IMR-90 (cell line): Measurements from ENCODE around the gene GPR152. TPM values are rescaled to one million over a fixed set of nuclear protein-coding genes. Genes with fewer than 3 reads are reported as not detected.

Experiments used
- ATAC-seq: fragments of 200-7000 bp; cut with Tn5 transposase; 2 replicates; pipeline ENCODE4 v1.9.1; 2020; ENCODE audit warnings: low read depth, mild to moderate bottlenecking, moderate library complexity
- BruUV-seq: library from RNA; stranded (reverse); fragments of 400-500 nt; replicated peaks from 2 replicates; lab custom pipeline; 2021; lab: Mats Ljungman, UMichigan
- CTCF ChIA-PET: fragments of 300-600 bp; formaldehyde crosslinking; extraction: SDS; loops from one replicate; lab custom pipeline; 2021; ENCODE audit warnings: antibody characterized with exemption; lab: Yijun Ruan, JAX
- POLR2A ChIA-PET: fragments of 300-600 bp; sonication (Branson Sonifier 250); formaldehyde crosslinking; loops from one replicate; lab custom pipeline; 2022; ENCODE audit warnings: antibody characterized with exemption; ENCODE audit not compliant: unreplicated experiment; lab: Charles Lee
- DNase-seq: peaks from one replicate; pipeline ENCODE4 v3.0.0; 2013
- H2AFZ ChIP-seq: replicated peaks from 2 replicates; pipeline ENCODE3; 2013; ENCODE audit warnings: low read length, mild to moderate bottlenecking; ENCODE audit not compliant: poor library complexity
- H2AK5ac ChIP-seq: 2 replicates; pipeline ENCODE4 v1.6.1; 2013; ENCODE audit warnings: low read depth, low read length, inconsistent platforms
- H2AK9ac ChIP-seq: replicated peaks from 2 replicates; pipeline ENCODE3; 2013; ENCODE audit warnings: mild to moderate bottlenecking, low read depth, low read length, moderate library complexity; ENCODE audit not compliant: poor library complexity
- H2BK120ac ChIP-seq: 2 replicates; pipeline ENCODE4 v1.6.1; 2013; ENCODE audit warnings: low read depth, low read length, inconsistent platforms
- H2BK15ac ChIP-seq: 3 replicates; pipeline ENCODE4 v1.6.1; 2013; ENCODE audit warnings: low read depth, low read length, inconsistent platforms
- H2BK20ac ChIP-seq: 2 replicates; pipeline ENCODE4 v1.6.1; 2013; ENCODE audit warnings: low read depth, mild to moderate bottlenecking, inconsistent platforms, low read length, moderate library complexity
- H2BK5ac ChIP-seq: 2 replicates; pipeline ENCODE4 v1.6.1; 2013; ENCODE audit warnings: mild to moderate bottlenecking, low read depth, low read length, inconsistent platforms; ENCODE audit not compliant: poor library complexity, severe bottlenecking
- H3K14ac ChIP-seq: replicated peaks from 2 replicates; pipeline ENCODE4 v1.6.1; 2013; ENCODE audit warnings: low read depth, low read length, inconsistent platforms
- H3K18ac ChIP-seq: 2 replicates; pipeline ENCODE4 v1.6.1; 2013; ENCODE audit warnings: low read depth, low read length, control low read depth
- H3K23ac ChIP-seq: 2 replicates; pipeline ENCODE4 v1.6.1; 2013; ENCODE audit warnings: low read depth, low read length, inconsistent platforms
- H3K27ac ChIP-seq: 2 replicates; pipeline ENCODE4 v1.5.1; 2013; ENCODE audit warnings: mild to moderate bottlenecking, control low read depth, low read length; ENCODE audit not compliant: insufficient read depth
- H3K27me3 ChIP-seq: 2 replicates; pipeline ENCODE4 v1.6.1; 2013; ENCODE audit warnings: low read length; ENCODE audit not compliant: control insufficient read depth, insufficient read depth
- H3K36me3 ChIP-seq: 2 replicates; pipeline ENCODE4 v1.6.1; 2013; ENCODE audit warnings: low read length, mixed read lengths; ENCODE audit not compliant: control insufficient read depth, insufficient read depth
- H3K4ac ChIP-seq: 2 replicates; pipeline ENCODE4 v1.6.1; 2013; ENCODE audit warnings: low read depth, low read length, inconsistent platforms
- H3K4me1 ChIP-seq: 2 replicates; pipeline ENCODE4 v1.6.1; 2013; ENCODE audit warnings: low read length, mixed read lengths; ENCODE audit not compliant: control insufficient read depth, insufficient read depth
- H3K4me2 ChIP-seq: 2 replicates; pipeline ENCODE4 v1.6.1; 2013; ENCODE audit warnings: low read depth, mild to moderate bottlenecking, control low read depth, low read length, moderate library complexity
- H3K4me3 ChIP-seq: 2 replicates; pipeline ENCODE4 v1.5.1; 2013; ENCODE audit warnings: low read depth, mild to moderate bottlenecking, control low read depth, low read length, moderate library complexity; ENCODE audit not compliant: insufficient read depth
- H3K56ac ChIP-seq: 2 replicates; pipeline ENCODE4 v1.6.1; 2013; ENCODE audit warnings: low read length, inconsistent platforms; ENCODE audit not compliant: insufficient read depth; ENCODE audit errors: extremely low read depth
- H3K79me1 ChIP-seq, 2 experiments: 2 replicates each; pipeline ENCODE4 v1.6.1; 2013; ENCODE audit warnings: low read length in 2 of 2, inconsistent platforms in 1 of 2, low read depth in 1 of 2
- H3K9ac ChIP-seq: 2 replicates; pipeline ENCODE4 v1.6.1; 2013; ENCODE audit warnings: low read depth, low read length, control low read depth
- H3K9me1 ChIP-seq: 2 replicates; pipeline ENCODE4 v1.6.1; 2013; ENCODE audit warnings: low read length, inconsistent platforms; ENCODE audit not compliant: insufficient read depth
- H3K9me3 ChIP-seq: 2 replicates; pipeline ENCODE4 v1.6.1; 2013; ENCODE audit warnings: low read length; ENCODE audit not compliant: control insufficient read depth, insufficient read depth
- H4K20me1 ChIP-seq: 2 replicates; pipeline ENCODE4 v1.6.1; 2013; ENCODE audit warnings: low read length, inconsistent platforms; ENCODE audit not compliant: insufficient read depth
- H4K5ac ChIP-seq: 2 replicates; pipeline ENCODE4 v1.6.1; 2013; ENCODE audit warnings: mild to moderate bottlenecking, low read depth, low read length, control low read depth
- H4K8ac ChIP-seq, 2 experiments: 2 replicates each; pipeline ENCODE4 v1.6.1; 2013; ENCODE audit warnings: low read depth in 2 of 2, low read length in 2 of 2, control low read depth in 1 of 2, inconsistent platforms in 1 of 2
- H4K91ac ChIP-seq: 2 replicates; pipeline ENCODE4 v1.6.1; 2013; ENCODE audit warnings: low read depth, low read length, inconsistent platforms; ENCODE audit not compliant: insufficient read depth
- BHLHE40 ChIP-seq: fragments of 150-350 bp; IDR thresholded peaks from 2 replicates; pipeline ENCODE4 v1.6.1; 2016; ENCODE audit warnings: mild to moderate bottlenecking, low read depth, low read length
- CHD1 ChIP-seq: IDR thresholded peaks from 2 replicates; pipeline ENCODE4 v1.6.1; 2012; ENCODE audit warnings: low read depth, low read length, improper control_type of control experiment
- MXI1 ChIP-seq: IDR thresholded peaks from 2 replicates; pipeline ENCODE4 v1.6.1; 2012; ENCODE audit warnings: low read depth, mild to moderate bottlenecking, low read length, moderate library complexity, borderline replicate concordance
- NFE2L2 ChIP-seq: fragments of 150-350 bp; IDR thresholded peaks from 2 replicates; pipeline ENCODE4 v1.6.1; 2016; ENCODE audit warnings: low read depth, mild to moderate bottlenecking, low read length
- POLR2A ChIP-seq: IDR thresholded peaks from 2 replicates; pipeline ENCODE4 v1.6.1; 2012; ENCODE audit warnings: mild to moderate bottlenecking, low read depth, low read length
- WGBS, 2 experiments: methylation state at CpG; one replicate each; pipeline versions ENCODE4 v1.1.5 to v1.1.7; 2013; ENCODE audit warnings: missing lambda C conversion rate in 2 of 2; ENCODE audit not compliant: insufficient read length in 1 of 2; ENCODE audit errors: extremely low coverage in 2 of 2; 5-methylcytosine and 5-hydroxymethylcytosine counted together
- dilution Hi-C: fragments of 300-500 bp; cut with HindIII; formaldehyde crosslinking; loops from one replicate; pipeline ENCODE4 v1.14.3; 2018; ENCODE audit warnings: low sequenced_read_pairs; ENCODE audit not compliant: unreplicated experiment
- in situ Hi-C: fragments of 300-500 bp; cut with MboI; formaldehyde crosslinking; loops from 3 replicates; pipeline ENCODE4 v1.14.3; 2019; ENCODE audit warnings: low sequenced_read_pairs, inconsistent platforms, mixed read lengths
- intact Hi-C: fragments of 100-400 bp; cut with micrococcal nuclease; formaldehyde crosslinking; loops from 2 replicates; pipeline ENCODE4 v1.10.0; 2022
- polyA plus RNA-seq, 3 experiments: library from polyadenylated mRNA; depleted of rRNA; stranded (reverse); fragments of >200 nt; gene quantifications; 2 replicates each; pipeline ENCODE4 v1.2.3, GENCODE V29; 2012; ENCODE audit warnings: low replicate concordance in 1 of 3
- total RNA-seq: library from RNA; depleted of rRNA; stranded (reverse); fragments of >200 nt; gene quantifications from 2 replicates; pipeline ENCODE4 v1.2.3, GENCODE V29; 2012
- TF ChIP-seq, protein P1 (sequence below): conservative IDR thresholded peaks from 2 replicates; pipeline ENCODE4 v1.5.1; 2012; ENCODE audit warnings: mild to moderate bottlenecking, low read depth, low read length, improper control_type of control experiment

GPR152 gene
- total and polyA plus RNA-seq, 2 of the 4 experiments (the other 2 are of a cell fraction) = not detected

DNA sequence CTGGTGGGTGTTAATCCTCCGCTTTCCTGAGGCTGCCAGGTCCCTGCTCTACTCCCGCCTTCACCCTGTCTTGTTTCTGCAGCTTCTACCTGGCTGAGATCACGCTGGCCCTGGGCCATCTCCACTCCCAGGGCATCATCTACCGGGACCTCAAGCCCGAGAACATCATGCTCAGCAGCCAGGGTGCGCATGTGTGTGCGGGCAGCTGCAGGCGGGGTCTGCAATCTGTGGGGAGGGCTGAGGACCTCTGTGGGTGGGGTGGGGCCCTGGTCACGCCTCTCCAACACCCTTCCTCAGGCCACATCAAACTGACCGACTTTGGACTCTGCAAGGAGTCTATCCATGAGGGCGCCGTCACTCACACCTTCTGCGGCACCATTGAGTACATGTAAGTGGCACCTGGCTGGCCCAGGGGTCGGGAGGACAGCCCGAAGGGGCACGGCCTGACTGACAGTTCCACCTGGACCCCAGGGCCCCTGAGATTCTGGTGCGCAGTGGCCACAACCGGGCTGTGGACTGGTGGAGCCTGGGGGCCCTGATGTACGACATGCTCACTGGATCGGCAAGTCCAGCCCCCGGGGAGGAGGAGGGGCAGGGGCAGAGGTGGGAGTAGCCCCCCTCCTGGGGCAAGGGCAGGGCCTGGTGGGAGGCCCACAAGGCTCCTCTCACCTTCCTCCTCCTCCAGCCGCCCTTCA, 19.7 kb downstream of the GPR152 start:
- no peak overlapping the region for H3K14ac ChIP-seq
- DNase-seq = no peak
- no peak overlapping the region for H4K8ac ChIP-seq
- no peak for ATAC-seq
- no peak overlapping the region for H2BK20ac ChIP-seq
- POLR2A ChIA-PET = no interaction called here
- CTCF ChIA-PET = no interaction called here
- peaks cover 11 to 25% of the 10 kb centered on the region in 2 experiments for H3K79me1 ChIP-seq
- dilution Hi-C loops (no loop called here), intact Hi-C loops (no loop called here), in situ Hi-C loops (no loop called here)
- peaks cover 36% of the 10 kb centered on the region for H3K36me3 ChIP-seq
- no peak overlapping the region for H3K4me3 ChIP-seq
- no TSS peak for BruUV-seq
- no peak overlapping the region for H2AK5ac ChIP-seq
- H4K20me1 ChIP-seq = no peaks in the 10 kb centered on the region; the same call in 1 of the 2 replicates
- H3K4ac ChIP-seq = no peak overlapping the region
- H3K23ac ChIP-seq = no peak overlapping the region
- H3K56ac ChIP-seq = no peak overlapping the region
- no peak overlapping the region for H3K9ac ChIP-seq
- H2AK9ac ChIP-seq = no peak overlapping the region
- no peak overlapping the region for H4K91ac ChIP-seq
- H3K4me1 ChIP-seq = peaks cover 4% of the 10 kb centered on the region; the same call in 1 of the 2 replicates
- no peak overlapping the region for H3K27ac ChIP-seq
- no peak overlapping the region for H3K4me2 ChIP-seq
- TF ChIP-seq, protein P1, sequence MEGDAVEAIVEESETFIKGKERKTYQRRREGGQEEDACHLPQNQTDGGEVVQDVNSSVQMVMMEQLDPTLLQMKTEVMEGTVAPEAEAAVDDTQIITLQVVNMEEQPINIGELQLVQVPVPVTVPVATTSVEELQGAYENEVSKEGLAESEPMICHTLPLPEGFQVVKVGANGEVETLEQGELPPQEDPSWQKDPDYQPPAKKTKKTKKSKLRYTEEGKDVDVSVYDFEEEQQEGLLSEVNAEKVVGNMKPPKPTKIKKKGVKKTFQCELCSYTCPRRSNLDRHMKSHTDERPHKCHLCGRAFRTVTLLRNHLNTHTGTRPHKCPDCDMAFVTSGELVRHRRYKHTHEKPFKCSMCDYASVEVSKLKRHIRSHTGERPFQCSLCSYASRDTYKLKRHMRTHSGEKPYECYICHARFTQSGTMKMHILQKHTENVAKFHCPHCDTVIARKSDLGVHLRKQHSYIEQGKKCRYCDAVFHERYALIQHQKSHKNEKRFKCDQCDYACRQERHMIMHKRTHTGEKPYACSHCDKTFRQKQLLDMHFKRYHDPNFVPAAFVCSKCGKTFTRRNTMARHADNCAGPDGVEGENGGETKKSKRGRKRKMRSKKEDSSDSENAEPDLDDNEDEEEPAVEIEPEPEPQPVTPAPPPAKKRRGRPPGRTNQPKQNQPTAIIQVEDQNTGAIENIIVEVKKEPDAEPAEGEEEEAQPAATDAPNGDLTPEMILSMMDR = no peak
- TF ChIP-seq NFE2L2 = no peak
- no peak for TF ChIP-seq BHLHE40
- TF ChIP-seq MXI1 = no peak
- no peak for TF ChIP-seq POLR2A
- no peak for TF ChIP-seq CHD1
- H2BK120ac ChIP-seq = no peak overlapping the region
- H2BK5ac ChIP-seq = no peak overlapping the region
- no peaks in the 10 kb centered on the region for H3K27me3 ChIP-seq
- no peak overlapping the region for H2AFZ ChIP-seq
- 95% methylated on average over 4 of the region's 22 CpGs; no CpG with 5 or more reads in 1 of the 2 experiments for WGBS, 2 experiments
- H3K18ac ChIP-seq = no peak overlapping the region
- no peak overlapping the region for H2BK15ac ChIP-seq
- H3K9me1 ChIP-seq = peaks cover 3% of the 10 kb centered on the region; the same call in 1 of the 2 replicates
- H4K5ac ChIP-seq = no peak overlapping the region
- H3K9me3 ChIP-seq = no peaks in the 10 kb centered on the region
